Urinary bladder (tissue), 4 donors: ENCODE results near the gene VAMP2. TPM values are rescaled to one million over a fixed set of nuclear protein-coding genes. Genes with fewer than 3 reads are reported as not detected.

ENCODE experiments used
- DNase-seq: peaks from one replicate; pipeline ENCODE4 v3.0.0-alpha.2; 2015; ENCODE audit errors: extremely low spot score
- H3K27ac ChIP-seq: one replicate; pipeline ENCODE4 v1.5.1; 2013; ENCODE audit warnings: low read depth, mild to moderate bottlenecking, moderate library complexity
- H3K36me3 ChIP-seq: one replicate; pipeline ENCODE4 v1.6.1; 2013; ENCODE audit warnings: mild to moderate bottlenecking, moderate library complexity; ENCODE audit not compliant: insufficient read depth
- H3K4me1 ChIP-seq: one replicate; pipeline ENCODE4 v1.6.1; 2013; ENCODE audit warnings: mild to moderate bottlenecking, moderate library complexity; ENCODE audit not compliant: insufficient read depth
- H3K4me3 ChIP-seq: one replicate; pipeline ENCODE4 v1.5.1; 2013; ENCODE audit warnings: low read depth, low read length
- WGBS: extraction: QIAGEN DNeasy Blood & Tissue Kit; methylation state at CpG from one replicate; pipeline ENCODE4 v1.1.7; 2013; 5-methylcytosine and 5-hydroxymethylcytosine counted together
- polyA plus RNA-seq: library from polyadenylated mRNA; stranded (reverse); fragments of 200-250 nt; gene quantifications from one replicate; pipeline ENCODE4 v1.2.3, GENCODE V29; 2013
- total RNA-seq: library from RNA; depleted of rRNA; stranded (reverse); fragments of >200 nt; gene quantifications from one replicate; pipeline ENCODE4 v1.2.3, GENCODE V29; 2014
- donor health status: healthy with polysubstance abuse.
- donor health status: healthy.

VAMP2 gene
- total and polyA plus RNA-seq, 2 donors = 12.1 to 81.4 TPM

- Histone ChIP-seq H3K4me1 (no peaks in the 10 kb centered on the region), H3K27ac (no peak overlapping the region), H3K36me3 (peaks cover 33% of the 10 kb centered on the region), H3K4me3 (no peak overlapping the region)
- no peak for DNase-seq
- 90% methylated on average over 13 of the region's 13 CpGs for WGBS
Observed at GRCh38 chr17:8147805-8148404, 14.8 kb downstream of the VAMP2 start.

GRCh38 chr17:8147141-8147804, 15.5 kb downstream of the VAMP2 start:
- H3K4me3 ChIP-seq = no peak overlapping the region
- DNase-seq = no peak
- H3K4me1 ChIP-seq = no peaks in the 10 kb centered on the region
- WGBS = 89% methylated on average over 26 of the region's 26 CpGs
- peaks cover 33% of the 10 kb centered on the region for H3K36me3 ChIP-seq
- no peak overlapping the region for H3K27ac ChIP-seq

GRCh38 chr17:8146381-8147140, 16.2 kb downstream of the VAMP2 start:
- DNase-seq = no peak
- no peaks in the 10 kb centered on the region for H3K4me1 ChIP-seq
- H3K4me3 ChIP-seq = no peak overlapping the region
- H3K27ac ChIP-seq = no peak overlapping the region
- WGBS = 91% methylated on average over 14 of the region's 14 CpGs
- H3K36me3 ChIP-seq = peaks cover 33% of the 10 kb centered on the region

GRCh38 chr17:8145811-8146210, 16.9 kb downstream of the VAMP2 start:
- Histone ChIP-seq H3K4me3 (no peak overlapping the region), H3K4me1 (no peaks in the 10 kb centered on the region), H3K36me3 (peaks cover 36% of the 10 kb centered on the region), H3K27ac (no peak overlapping the region)
- WGBS = 92% methylated on average over 12 of the region's 12 CpGs
- DNase-seq = no peak

GRCh38 chr17:8144401-8145231, 18.1 kb downstream of the VAMP2 start:
- no peak overlapping the region for H3K27ac ChIP-seq
- no peaks in the 10 kb centered on the region for H3K4me1 ChIP-seq
- WGBS = 92% methylated on average over 15 of the region's 15 CpGs
- no peak for DNase-seq
- peaks cover 34% of the 10 kb centered on the region for H3K36me3 ChIP-seq
- no peak overlapping the region for H3K4me3 ChIP-seq

GRCh38 chr17:8143581-8144400, 19.0 kb downstream of the VAMP2 start:
- Histone ChIP-seq H3K27ac (no peak overlapping the region), H3K36me3 (peaks cover 29% of the 10 kb centered on the region), H3K4me3 (no peak overlapping the region), H3K4me1 (no peaks in the 10 kb centered on the region)
- WGBS = 92% methylated on average over 22 of the region's 22 CpGs
- DNase-seq = no peak

DNA sequence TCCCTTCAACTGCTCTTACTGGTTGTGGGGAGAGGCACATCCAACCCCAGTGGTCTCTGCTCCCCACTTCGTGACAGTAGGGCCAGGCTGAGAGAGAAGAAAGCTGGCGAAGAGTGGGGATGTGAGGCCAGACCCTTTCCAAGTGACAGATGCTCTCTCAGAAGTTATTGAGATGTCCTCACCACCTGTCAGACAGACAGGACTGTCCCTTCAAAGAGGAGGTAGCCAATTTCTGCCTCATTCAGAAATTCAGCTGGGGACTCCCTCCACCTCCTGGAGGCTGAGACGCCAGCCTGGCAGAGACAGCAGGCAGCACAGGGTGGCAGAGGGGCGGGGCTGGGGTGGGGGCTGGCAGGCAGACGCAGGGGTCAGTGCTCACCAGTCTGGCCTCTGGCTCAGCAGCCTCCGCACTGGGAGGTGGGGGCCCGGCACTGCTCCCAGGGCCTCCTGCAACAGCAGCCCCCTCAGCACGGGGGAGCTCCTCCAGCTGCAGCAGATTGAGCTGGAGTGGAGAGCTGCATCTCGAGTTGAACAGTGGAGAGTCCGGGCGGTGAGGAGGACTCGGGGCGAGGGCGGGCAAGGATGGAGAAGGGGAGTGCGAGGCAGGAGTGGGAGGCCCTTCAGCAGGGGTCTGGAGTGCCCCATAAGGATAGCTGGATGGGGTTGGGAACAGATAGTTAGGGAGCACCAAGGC, 19.7 kb downstream of the VAMP2 start:
- H3K36me3 ChIP-seq = peaks cover 24% of the 10 kb centered on the region

GRCh38 chr17:8142158-8142886, 20.4 kb downstream of the VAMP2 start:
- Histone ChIP-seq H3K4me3 (no peak overlapping the region), H3K4me1 (no peaks in the 10 kb centered on the region), H3K27ac (no peak overlapping the region), H3K36me3 (peaks cover 18% of the 10 kb centered on the region)
- DNase-seq = no peak
- 86% methylated on average over 23 of the region's 23 CpGs for WGBS

More for the DNA sequence above, 19.7 kb downstream of the VAMP2 start:
- Histone ChIP-seq H3K4me1 (no peaks in the 10 kb centered on the region), H3K4me3 (no peak overlapping the region), H3K27ac (no peak overlapping the region)
- WGBS = 81% methylated on average over 15 of the region's 15 CpGs
- no peak for DNase-seq

DNA sequence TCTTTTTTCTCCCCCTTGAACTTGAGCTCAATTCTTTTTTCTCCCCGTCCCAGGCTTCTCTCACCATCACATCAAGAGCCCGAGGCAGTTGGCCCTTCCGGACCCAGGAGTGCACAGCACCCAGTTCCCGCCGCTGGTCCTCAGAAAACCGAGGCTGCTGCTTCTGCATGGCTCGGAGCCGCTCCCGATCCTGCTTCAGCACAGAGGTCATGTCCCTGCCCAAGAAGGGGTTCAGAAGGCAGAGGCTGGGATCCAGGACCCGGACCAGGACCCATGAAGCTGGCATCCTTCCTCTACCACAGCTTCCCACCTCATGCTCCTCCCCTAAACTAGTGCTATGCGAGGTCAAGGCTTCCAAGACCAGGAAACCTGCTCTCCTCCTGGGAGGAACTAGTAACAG, 21.0 kb downstream of the VAMP2 start:
- Histone ChIP-seq H3K27ac (no peak overlapping the region), H3K4me1 (no peaks in the 10 kb centered on the region), H3K36me3 (peaks cover 18% of the 10 kb centered on the region), H3K4me3 (no peak overlapping the region)
- 92% methylated on average over 11 of the region's 11 CpGs for WGBS
- DNase-seq = no peak

GRCh38 chr17:8141045-8141444, 21.7 kb downstream of the VAMP2 start:
- DNase-seq = no peak
- Histone ChIP-seq H3K27ac (no peak overlapping the region), H3K4me3 (no peak overlapping the region), H3K4me1 (no peaks in the 10 kb centered on the region), H3K36me3 (peaks cover 13% of the 10 kb centered on the region)
- 93% methylated on average over 7 of the region's 7 CpGs for WGBS

DNA sequence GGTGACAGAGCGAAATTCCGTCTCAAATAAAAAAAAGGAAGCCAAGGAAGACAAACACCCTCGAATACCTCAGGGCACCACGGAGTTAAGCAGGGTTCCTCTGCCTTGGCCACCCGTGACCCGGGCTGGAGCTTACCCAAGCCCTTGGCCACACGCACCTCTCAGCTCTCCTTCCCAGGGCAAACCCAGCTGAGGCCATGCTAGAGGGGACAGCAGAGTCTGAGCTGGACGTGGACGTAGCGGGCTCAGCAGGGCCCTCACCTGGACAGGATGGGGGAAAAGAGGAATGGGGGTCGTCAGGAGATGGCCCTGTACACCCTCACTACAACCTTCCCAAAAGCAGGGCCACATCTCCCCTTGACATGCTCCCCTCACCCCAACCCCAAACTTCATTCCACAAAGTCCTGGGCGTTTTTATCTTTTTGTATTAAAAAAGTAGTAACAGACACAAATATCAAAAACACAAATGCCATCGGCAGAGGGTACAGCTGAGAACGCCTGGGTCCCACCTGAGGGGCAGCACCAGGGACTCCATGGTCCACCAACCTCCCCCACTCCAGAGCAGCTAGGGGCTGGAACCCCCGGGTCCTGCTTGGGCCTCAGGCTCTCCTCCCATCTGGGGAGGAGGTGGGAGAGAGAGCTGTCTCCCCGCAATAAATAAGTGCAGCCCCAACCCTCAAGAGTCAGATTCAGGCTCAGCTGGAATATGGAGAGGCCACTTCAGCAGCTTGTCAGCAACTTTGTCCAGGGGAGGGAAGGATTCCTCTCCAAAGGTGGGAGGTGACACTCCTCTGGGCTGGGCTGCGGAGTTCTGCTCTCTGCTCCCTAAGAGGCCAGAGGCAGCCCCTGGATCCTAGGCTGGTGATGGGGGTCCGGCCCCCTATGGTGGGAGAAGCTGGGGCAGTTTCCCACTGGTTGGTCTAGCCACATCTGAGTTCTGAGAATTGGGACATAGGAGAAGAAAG, 22.4 kb downstream of the VAMP2 start:
- no peaks in the 10 kb centered on the region for H3K4me1 ChIP-seq
- H3K4me3 ChIP-seq = no peak overlapping the region
- DNase-seq = no peak
- H3K27ac ChIP-seq = no peak overlapping the region
- WGBS = 76% methylated on average over 18 of the region's 18 CpGs
- peaks cover 9% of the 10 kb centered on the region for H3K36me3 ChIP-seq
